Hypothalamus (tissue), 51 donors: ENCODE data around the gene ENTREP3.
"Not testable (repeated sequence)": the region's sequence is repeated elsewhere in the genome, so short reads cannot be mapped to it uniquely, and the experiment has no call there.

Source experiments
- DNase-seq, 51 donors: peaks; one replicate each; lab custom pipeline; 2025; lab: John Stamatoyannopoulos, UW

The ENTREP3 gene

DNA sequence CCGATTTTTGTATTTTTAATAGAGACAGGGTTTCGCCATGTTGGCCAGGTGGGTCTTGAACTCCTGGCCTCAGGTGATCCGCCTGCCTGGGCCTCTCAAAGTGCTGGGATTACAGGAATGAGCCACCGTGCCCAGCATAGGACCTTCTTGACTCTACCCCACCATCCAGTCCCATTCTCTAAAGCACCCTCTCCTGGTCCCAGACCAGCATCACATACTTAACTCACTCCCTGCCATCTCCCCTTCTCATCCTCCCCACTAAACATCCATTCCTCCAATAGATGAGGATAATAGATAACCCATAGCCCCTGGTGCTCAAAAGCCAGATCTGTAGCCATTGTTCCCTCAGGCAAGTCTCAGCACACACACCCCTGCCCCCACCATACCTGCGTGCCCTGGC lies 2.1 kb downstream of the ENTREP3 start:
- no peak for DNase-seq

DNA sequence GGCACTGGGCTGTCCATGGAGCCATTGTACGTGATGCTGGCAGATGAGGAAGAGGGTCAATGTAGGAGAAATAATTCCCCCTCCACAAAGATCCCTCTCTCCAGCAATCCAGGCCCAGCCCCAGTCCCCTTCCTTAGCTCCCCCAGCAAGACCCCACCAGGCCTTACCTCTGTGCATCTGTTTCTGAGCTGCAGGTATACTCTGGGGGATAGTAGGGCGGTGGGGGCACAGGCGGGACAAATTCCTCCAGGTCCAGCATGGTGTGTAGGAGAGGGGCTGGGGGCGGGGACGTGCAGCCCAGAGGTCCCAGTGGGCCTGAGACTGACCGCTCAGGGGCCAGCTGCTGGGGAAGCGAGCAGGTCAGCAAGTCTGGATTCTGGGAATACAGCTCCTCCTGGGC lies 3.7 kb downstream of the ENTREP3 start:
- DNase-seq = no peak

DNA sequence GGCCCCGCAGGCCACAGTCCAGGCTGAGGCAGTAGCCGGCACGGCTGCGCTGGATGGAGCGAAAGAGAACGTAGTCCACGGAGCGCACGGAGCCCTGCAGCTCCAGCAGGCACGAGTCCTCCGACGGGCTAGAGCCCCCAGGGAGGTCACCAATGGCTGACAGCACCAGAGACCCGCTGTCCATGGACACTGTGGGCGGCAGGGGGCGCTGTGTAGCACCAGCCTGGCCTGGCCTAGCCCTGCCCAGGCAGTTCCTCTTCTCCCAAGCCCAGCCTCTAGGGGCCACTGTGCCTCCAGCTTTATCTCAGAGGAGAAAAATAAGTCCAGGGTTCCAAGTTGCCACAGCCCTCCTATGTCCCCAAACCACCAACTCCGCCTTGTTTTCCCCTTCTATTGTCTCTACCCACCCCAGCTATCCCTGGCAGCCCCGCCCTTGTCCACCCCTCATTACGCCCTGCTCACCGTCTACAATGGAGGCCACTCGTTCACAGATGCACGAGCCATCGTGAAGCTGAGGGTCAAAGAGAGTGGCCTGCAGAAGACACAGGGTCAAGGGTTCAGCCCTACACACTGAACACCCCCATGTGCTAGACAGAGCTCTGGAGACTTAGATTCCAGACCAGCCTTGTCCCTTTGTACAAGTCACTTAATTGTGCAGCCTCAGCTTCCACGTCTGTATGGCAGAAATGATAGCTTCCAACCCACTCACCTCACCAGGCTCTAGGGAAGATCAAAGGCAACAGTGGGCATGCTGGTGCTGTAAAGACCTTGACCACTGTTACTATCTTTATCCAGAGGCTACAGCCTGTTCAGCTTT lies 4.4 kb downstream of the ENTREP3 start:
- peak; percentile 30 to 93 (median 82) for DNase-seq

DNA sequence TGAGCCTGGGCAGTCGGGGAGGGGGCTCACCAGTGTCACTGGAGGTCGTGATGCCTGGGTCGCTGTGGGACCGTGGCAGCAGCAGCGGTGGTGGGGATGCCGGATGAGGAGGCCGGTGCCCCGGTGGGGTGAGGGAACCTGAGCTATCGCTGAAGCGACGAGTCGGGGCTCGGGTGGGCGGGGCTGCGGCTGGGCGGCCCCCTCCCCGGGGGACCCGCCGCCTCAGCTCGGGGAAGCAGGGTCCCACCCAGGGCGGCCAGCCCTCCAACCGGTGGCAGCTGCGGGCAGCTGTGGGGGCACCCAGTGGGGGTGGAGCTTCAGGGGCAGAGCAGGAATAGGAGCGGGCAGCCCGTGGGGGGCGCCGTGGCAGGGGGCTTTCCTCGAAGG lies 5.0 kb downstream of the ENTREP3 start:
- DNase-seq = no peak

DNA sequence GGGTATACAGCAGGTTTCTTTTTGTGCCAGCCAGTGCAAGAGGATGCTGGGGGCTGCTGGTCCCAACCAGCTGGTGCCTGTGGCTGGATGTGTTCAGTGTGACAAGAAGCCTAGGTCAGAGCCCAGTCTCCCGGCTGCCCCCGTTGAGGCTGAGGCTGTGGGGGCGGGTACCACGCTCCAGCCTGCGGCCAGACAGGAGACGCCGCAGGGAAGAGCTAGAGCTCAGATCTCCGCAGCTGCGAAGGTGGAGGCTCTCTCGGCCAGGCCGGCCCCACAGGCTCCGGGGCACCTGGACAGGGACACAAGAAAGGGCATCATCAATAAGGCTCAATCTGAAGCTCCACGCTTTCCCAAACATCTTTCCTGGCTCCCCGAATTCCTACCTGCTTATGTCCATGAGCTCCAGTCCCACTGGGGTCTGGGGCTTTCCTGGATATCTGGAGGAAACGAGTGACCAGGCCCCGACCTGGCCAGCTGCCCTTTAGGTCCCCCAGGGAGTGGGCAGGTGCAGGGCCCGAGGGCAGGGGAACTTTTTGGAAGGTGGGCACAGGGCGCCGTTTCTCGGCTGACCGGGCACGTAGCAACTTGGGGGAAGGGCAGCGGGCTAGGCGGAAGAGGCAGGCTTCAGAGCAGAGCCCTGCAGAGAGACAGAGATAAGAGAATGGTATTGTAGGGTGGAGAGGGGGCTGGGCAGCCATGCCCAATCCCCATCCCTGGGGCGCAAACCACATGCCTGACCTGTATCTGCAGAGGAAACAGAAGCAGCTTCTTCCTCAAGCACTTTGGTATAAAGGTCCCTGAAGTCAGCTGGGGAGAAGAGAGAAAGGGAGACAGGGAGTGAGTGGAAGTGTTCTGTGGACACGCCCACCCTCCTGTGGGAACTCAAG lies 7.4 kb downstream of the ENTREP3 start:
- DNase-seq = no peak

DNA sequence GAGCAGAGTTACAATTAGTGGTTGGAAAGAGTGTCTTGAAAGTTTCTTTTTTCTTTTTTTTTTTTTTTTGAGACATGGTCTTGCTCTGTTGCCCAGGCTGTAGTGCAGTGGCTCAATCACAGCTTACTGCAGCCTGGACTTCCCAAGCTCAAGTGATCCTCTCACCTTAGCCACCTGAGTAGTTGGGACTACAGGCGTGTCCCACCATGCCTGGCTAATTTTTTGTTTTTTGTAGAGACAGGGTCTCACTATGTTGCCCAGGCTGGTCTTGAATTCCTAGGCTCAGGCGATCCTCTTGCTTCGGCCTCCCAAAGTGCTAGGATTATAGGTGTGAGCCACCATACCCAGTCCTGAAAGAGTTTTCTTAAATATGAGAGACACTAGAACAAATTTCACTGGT lies 8.5 kb downstream of the ENTREP3 start:
- not testable (repeated sequence) for DNase-seq

DNA sequence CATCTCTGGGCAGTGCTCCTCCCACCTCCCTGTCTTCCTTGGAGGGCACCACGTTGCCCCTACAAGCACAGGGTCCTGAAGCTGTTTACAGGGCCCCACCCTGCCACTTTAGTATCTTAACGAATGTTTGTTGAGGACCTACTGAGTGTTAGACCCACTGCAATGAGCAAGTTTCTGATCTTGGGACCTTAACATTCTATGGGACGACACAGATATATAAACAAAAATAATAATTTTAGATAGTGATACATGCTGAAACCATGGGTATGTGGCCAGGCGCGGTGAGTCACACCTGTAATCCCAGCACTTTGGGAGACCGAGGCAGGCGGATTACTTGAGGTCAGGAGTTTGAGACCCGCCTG lies 10.1 kb downstream of the ENTREP3 start:
- no peak for DNase-seq

DNA sequence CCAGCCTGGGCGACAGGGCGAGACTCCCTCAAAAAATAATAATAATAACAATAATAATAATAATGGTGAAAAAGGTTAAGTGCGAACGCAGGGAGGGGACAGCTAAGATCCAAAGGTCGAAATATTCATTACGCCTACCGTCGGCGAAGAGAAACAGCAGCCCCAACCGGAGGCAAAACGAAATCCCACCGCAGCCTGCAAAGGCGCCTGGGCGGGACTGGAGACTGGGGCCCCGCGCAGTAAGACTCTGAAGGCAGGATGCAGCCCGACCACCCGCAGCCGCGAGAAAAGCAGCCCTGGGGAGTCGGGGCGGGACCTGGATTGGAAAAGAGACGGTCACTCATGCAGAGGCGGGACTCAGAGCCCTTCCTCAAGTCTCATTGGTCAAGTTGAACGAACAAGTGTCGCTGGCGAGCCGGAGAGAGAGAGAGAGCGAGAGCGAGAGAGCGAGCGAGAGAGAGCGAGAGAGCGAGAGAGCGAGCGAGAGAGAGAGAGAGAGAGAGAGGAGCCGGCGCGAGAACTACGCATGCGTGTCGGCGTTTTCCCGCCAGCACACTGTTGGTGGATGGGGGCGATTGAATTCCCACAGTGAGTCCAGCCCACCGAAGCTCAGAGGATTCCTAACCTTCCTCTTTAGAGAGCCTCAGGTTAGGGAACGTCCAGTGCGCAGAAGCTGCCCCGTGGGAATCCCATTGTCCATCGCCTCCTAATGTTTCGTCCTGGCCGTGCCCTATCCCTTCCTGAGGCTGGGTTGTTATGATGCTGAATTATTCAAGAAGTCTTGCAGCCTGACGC lies 10.7 kb downstream of the ENTREP3 start:
- peak; percentile 36 to 99 (median 96) for DNase-seq

DNA sequence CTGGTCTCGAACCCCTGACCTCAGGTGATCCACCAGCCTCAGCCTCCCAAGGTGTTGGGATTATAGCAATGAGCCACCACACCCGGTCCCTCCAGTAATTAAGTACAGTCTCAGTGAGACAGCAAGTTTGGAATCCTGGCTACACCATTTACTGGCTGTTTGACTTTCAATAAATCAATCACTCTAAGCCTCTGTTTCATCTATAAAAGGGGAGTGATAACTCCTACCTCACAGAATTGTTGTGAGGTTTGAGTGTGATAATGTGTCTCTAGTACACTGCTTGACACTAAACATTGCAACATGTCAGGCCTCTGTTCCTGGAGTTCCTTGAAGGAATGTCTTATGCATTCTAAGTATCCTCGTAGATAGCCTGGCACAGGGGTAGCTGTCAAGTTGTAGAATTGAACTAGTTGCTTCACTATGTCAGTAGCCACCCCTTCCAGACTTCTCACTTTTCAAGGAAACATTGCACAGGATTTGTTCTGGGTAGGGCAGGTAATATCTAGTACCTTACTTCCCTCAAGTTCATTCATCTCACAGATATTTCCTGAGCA lies 12.4 kb downstream of the ENTREP3 start:
- no peak for DNase-seq

DNA sequence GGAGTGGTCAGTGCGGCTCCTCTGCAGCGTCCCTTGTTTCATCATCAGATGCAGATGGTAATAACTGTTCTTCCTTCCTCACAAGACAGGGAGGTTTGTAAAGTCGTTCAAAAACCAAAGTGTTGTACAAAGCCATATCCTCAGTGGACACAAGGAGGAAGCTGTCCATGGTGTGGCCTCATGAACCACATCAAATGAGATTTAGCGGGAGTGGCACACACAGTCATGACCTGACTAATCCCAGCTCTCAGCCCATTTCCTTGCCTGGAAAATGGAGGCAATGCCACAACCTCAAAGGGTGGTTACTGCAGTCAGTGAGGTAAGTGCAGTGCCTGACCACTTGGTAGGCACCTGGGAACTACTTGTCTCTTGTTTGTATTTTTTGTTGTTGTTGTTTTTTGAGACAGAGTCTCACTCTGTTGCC lies 13.4 kb downstream of the ENTREP3 start:
- no peak for DNase-seq

DNA sequence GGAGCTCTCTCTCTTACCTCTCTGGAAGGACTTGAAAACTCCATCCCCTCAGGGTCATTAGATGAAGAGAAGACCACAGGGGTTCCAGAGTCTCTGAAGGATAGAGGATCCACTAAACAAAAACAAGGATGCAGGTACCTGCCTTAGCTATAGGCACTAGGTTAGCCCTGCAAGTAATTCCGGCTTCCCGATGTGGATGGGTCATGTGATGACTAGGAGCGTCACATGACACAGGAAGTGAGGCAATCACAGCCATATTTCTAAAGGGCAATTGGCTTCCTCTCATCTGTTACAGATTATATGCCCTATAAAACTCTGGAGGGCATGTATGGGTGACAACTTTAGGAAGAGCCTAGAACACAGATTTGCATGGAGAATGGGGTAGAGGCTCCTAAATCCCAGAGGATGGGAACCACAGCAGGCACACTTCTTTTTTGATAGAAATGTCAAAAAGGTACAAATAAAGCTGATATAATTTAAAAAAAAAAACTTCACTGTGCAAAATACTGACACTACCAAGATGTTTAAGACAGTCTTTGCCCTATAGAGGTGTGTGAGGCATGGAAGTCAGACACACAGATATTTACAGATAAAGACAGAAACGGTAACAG lies 14.1 kb downstream of the ENTREP3 start:
- DNase-seq = peak in 45 of 51 donors; percentile 10 to 88 (median 64)

DNA sequence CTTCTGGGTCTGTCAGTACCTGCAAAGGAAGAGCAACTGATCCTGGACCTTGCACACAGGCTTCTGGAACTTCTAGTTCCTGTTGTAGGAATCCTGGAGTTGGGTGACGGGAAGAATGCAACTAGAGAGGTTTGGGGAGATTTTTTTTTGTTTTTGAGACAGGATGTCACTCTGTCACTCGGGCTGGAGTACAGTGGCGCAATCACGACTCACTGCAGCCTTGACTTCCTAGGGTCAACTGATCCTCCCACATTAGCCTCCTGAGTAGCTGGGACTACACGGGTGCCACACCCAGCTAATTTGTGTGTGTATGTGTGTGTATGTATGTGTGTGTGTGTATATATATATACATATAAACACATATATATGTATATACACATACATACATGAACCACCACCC lies 18.8 kb downstream of the ENTREP3 start:
- no peak for DNase-seq

DNA sequence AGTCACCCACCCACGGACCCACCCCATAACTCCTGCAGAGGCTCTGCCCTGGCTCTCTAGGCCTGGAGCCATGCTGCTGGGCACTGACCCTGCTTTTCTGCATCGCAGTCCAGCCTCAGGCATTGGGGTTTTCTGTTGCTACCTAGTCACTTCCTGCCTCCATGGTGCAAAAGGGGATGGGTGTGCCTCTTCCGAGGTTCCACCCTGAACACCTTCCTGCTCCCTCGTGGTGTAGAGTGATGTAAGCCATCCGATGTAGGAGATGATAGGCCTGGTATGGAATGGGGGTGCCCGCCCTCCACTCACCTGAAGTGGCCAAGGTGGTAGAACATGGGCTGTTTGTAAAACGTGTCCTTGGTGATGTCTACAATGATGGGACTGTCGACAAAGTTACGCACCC lies 19.9 kb downstream of the ENTREP3 start:
- DNase-seq = not testable (repeated sequence)

DNA sequence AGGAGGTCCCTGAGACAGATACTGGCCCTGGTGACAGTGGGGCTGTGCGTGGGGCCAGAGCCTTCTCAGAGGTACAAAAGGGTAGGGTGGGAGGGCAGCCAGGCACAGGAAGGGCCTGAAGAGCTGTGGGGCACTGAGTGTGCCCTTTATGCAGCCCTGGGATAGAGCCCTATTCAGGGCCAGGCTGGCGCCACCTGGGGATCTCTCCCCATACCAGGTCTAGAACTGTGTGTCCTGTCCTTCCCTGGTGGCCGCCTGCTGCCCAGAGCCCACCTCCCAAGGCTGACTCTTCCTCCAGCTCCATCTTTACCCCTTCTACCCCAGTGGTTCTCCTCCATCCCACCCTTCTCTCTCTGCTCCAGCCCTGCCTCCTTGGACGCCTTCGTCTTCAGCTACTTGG lies 21.8 kb downstream of the ENTREP3 start:
- DNase-seq = not testable (repeated sequence)

DNA sequence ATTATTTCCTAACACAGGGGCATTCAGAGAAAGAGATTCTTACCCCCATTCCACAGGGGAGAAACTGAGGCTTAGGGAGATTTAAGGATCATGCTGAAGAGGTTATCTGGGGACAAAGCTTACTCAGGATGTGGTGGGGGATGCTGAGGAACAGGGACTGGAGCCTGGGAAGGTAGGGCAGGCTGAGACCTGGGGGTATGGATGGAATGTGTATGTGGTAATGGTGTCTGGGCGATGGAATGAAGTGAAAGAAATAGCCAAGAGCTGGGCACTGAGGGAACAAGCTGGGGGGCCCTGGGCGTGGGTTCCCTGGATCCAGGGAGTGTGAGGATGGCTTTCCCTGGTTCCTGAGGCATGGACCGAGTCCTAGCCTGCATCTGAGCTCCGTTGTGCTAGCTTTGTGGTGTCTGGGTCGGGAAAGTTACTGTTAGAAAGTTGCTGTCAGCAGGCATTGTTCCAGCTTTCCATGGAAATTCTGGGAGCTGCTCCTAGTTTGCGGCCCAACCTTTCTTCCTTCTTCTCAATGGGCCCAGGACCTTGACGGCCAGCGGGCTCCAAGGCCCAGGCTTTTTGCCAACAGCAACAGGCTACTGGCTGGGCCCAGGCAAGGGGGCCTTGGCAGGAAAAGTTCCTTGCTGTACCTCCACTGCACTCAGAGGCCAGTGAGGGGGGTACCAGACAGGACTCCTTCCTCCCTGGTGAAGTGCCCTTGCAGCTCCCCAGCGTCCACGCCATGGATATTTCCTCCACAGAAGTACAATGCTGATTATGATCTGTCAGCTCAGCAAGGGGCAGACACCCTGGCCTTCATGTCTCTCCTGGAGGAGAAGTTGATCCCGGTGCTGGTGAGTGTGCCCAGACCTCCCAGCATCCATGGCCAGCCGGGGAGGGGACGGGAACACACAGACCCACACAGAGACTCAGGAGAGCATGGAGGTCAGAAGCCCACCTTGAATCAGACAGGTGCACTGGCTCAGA lies 23.0 kb downstream of the ENTREP3 start:
- DNase-seq = peak in 30 of 51 donors; percentile 2 to 70 (median 40)

DNA sequence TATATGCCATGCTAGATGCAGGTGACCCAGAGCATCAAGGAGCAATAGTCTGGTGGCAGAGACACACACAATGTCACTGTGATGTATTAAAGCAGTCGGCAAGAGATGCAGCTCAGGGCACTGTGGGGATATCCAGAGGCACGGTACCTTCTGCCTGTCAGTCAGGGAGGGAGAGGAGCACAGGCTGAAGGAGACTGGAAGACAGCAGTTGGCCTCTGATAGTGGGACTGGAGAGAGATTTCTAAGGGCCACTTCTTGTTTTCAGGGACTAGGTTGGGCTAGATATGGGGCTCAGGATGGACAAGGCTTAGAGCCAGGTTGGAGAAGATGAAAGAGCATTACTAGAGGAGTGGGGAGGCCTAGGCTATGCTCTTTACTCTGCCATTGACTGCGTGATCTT lies 24.0 kb downstream of the ENTREP3 start:
- DNase-seq = not testable (repeated sequence)

DNA sequence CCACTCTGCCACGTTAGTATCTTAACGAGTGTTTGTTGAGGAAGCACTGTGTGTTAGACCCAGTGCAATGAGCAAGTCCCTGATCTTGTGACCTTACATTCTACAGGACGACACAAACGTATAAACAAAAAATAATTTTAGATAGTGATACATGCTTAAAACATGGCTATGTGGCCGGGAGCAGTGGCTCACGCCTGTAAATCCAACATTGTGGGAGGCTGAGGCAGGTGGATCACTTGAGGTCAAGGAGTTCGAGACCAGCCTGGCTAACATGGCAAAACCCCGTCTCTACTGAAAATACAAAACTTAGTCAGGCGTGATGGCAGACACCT lies 27.2 kb downstream of the ENTREP3 start:
- DNase-seq = no peak

DNA sequence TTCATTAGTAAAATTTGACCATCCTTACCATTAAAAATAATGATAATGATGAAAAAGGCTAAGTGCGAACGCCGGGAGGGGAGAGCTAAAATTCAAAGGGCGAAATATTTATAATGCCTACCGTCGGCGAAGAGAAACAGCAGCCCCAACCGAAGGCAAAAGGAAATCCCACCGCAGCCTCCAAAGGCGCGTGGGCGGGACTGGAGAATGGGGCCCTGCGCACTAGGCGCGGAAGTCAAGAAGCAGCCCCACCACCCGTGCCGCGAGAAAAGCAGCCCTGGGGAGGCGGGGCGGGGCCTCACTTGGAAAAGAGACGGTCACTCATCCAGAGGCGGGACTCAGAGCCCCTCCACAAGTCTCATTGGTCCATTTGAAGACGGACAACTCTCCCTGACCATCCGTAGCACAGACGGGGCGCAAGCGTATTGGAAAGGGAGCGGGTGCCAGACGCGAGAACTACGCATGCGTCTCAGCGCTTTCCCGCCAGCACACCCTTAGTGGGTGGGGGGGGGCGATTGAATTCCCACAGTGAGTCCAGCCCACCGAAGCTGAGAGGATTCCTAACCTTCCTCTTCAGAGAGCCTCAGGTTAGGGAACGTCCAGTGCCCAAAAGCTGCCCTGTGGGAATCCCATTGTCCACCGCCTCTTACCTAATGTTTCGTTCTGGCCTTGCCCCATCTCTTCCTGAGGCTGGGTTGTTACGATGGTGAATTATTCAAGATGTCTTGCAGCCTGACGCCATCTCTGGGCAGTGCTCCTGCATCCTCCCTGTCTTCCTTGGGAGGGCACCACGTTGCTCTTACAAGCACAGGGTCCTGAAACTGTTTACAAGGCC lies 27.8 kb downstream of the ENTREP3 start:
- DNase-seq = peak; percentile 86 to 99 (median 96)
